NCI-H2227 treated with DMSO at 0.1 percent for 48 hours (cell line): ENCODE measurements around the gene SESN2.

Experiments used
- DNase-seq: peaks from one replicate; lab custom pipeline; 2025; lab: John Stamatoyannopoulos, UW

The SESN2 gene

GRCh38 chr1:28259252-28259933 is at the start of gene SESN2:
Gene SESN2, plus strand, starts transcription at chr1:28259518. Its CDS starts 330 bp downstream, at chr1:28259848.
- DNase-seq = peak; percentile 94

GRCh38 chr1:28209700-28210099 is 49.6 kb upstream of the SESN2 start:
- no peak for DNase-seq

- DNase-seq = no peak
Measured at GRCh38 chr1:28213315-28213714, 46.0 kb upstream of the SESN2 start.

- DNase-seq = no peak
Measured at GRCh38 chr1:28229089-28229488, 30.2 kb upstream of the SESN2 start.

- DNase-seq = no peak
Measured at GRCh38 chr1:28229996-28230395, 29.3 kb upstream of the SESN2 start.

GRCh38 chr1:28232558-28233263 is 26.6 kb upstream of the SESN2 start, which contains the start of gene DNAJC8:
Gene DNAJC8, minus strand, starts transcription at chr1:28233029. Its CDS starts 31 bp downstream, at chr1:28232998.
- peak; percentile 91 for DNase-seq

- DNase-seq = no peak
Measured at GRCh38 chr1:28233264-28233606, 26.1 kb upstream of the SESN2 start.

GRCh38 chr1:28235755-28236655 is 23.3 kb upstream of the SESN2 start, which contains the start of gene ATP5IF1:
Gene ATP5IF1, plus strand, starts transcription at chr1:28236124. Its CDS starts 60 bp downstream, at chr1:28236184.
- DNase-seq = peak; percentile 98

GRCh38 chr1:28236656-28237322 is 22.5 kb upstream of the SESN2 start:
- DNase-seq = no peak

GRCh38 chr1:28239004-28239403 is 20.3 kb upstream of the SESN2 start:
- DNase-seq = no peak

GRCh38 chr1:28240024-28240423 is 19.3 kb upstream of the SESN2 start:
- DNase-seq = no peak

- DNase-seq = no peak
Measured at GRCh38 chr1:28241638-28242241, 17.6 kb upstream of the SESN2 start.

GRCh38 chr1:28243685-28244311 is 15.5 kb upstream of the SESN2 start:
- DNase-seq = no peak

- no peak for DNase-seq
Measured at GRCh38 chr1:28244549-28245251, 14.6 kb upstream of the SESN2 start.

GRCh38 chr1:28246427-28246832 is 12.9 kb upstream of the SESN2 start:
- DNase-seq = no peak

GRCh38 chr1:28247612-28248272 is 11.6 kb upstream of the SESN2 start:
- no peak for DNase-seq

- DNase-seq = peak; percentile 67
Measured at GRCh38 chr1:28248273-28249012, 10.9 kb upstream of the SESN2 start.

- no peak for DNase-seq
Measured at GRCh38 chr1:28249013-28249865, 10.1 kb upstream of the SESN2 start.
